Vagina (tissue), 2 donors: Measurements from ENCODE around the gene ZNF423.

Source experiments
- POLR2A ChIP-seq, 2 donors: fragments of 450-650 bp; IDR thresholded peaks; one replicate each; pipeline ENCODE4 v1.6.1; 2017; ENCODE audit warnings: antibody characterized with exemption in 2 of 2, mild to moderate bottlenecking in 2 of 2, moderate library complexity in 2 of 2
- POLR2AphosphoS5 ChIP-seq, 2 donors: sonication (generic); formaldehyde crosslinking; IDR thresholded peaks; one replicate each; pipeline ENCODE4 v1.9.0; 2017; ENCODE audit warnings: antibody characterized with exemption in 2 of 2, mild to moderate bottlenecking in 2 of 2, low read depth in 1 of 2; ENCODE audit not compliant: insufficient read depth in 1 of 2
- TF ChIP-seq, protein P1 (sequence below), 3 experiments: fragments of 450-650 bp in 2 of 3; fragments of 200-600 bp in 1 of 3; sonication (generic) in 1 of 3; IDR thresholded peaks; one replicate each; pipeline ENCODE4 v1.5.1; 2017 to 2019; ENCODE audit warnings: antibody characterized with exemption in 3 of 3, mild to moderate bottlenecking in 2 of 3, moderate library complexity in 2 of 3

DNA sequence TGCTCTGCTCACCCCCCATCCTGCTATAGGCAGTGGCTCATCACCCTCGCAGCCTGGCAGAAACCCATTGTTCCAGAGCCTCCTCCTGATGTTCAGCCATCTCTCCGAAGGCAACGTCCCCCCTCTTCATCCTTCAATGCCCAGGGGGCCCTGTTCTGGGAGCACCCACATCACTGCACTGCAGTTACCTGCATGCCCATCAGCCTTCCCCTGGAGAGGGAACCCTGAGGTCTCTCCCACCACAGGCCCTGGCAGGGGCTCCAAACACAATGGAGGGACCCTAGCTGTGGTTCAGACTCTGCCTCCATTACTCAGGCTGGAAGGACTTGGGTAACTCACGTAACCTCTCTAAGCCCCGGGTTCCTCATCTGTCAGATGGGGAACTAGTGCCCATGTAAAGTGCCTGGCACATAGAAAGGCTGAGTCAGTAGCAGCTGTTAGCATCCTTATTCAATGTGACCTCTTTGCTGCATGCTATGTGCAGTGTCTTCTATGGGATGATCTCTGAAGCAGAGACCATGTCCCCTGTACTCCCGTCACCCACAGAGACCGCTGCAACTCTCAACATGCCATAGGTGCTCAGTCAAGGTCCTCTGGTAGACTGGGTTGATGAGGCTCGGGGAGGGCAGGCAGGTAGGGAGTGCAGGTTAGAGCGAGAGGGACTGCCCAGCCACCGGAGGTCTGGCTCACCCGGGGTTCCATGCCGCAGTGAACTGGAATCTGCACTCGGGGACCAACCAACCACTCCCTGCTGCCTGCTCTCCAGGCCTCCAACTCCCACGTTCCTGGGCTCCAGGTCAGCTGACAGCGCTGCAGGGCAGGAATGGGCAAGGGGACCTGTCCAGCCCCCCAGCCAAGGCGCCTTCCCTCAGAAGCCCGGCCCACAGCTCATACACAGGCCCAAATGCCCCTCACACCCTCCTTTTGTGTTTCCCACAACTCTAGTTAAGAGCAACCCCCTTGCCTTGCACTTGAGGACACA, 233.2 kb downstream of the ZNF423 start:
- TF ChIP-seq, protein P1, sequence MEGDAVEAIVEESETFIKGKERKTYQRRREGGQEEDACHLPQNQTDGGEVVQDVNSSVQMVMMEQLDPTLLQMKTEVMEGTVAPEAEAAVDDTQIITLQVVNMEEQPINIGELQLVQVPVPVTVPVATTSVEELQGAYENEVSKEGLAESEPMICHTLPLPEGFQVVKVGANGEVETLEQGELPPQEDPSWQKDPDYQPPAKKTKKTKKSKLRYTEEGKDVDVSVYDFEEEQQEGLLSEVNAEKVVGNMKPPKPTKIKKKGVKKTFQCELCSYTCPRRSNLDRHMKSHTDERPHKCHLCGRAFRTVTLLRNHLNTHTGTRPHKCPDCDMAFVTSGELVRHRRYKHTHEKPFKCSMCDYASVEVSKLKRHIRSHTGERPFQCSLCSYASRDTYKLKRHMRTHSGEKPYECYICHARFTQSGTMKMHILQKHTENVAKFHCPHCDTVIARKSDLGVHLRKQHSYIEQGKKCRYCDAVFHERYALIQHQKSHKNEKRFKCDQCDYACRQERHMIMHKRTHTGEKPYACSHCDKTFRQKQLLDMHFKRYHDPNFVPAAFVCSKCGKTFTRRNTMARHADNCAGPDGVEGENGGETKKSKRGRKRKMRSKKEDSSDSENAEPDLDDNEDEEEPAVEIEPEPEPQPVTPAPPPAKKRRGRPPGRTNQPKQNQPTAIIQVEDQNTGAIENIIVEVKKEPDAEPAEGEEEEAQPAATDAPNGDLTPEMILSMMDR (IDR thresholded peaks at IDR 0.05) = no peak
- TF ChIP-seq POLR2A (IDR thresholded peaks at IDR 0.05) (no peak), POLR2AphosphoS5 (IDR thresholded peaks at IDR 0.05; ENCODE audit: insufficient read depth in 1 of 2, low read depth in 1 of 2) (no peak)
